Measurements from ENCODE around the gene SNRPD1. TPM values are rescaled to one million over a fixed set of nuclear protein-coding genes. Genes with fewer than 3 reads are reported as not detected.
A peak's percentile ranks its signal among the peaks of the same experiment; 100 is the strongest.

The SNRPD1 gene
- total and polyA plus RNA-seq, 2 experiments from 2014 or later: 35.7 to 700 TPM

GRCh38 chr18:21634588-21635199 is 22.6 kb downstream of the SNRPD1 start:
- H3K4me1 ChIP-seq (ENCODE audit: insufficient read depth): no peaks in the 10 kb centered on the region
- H2AFZ ChIP-seq: no peak overlapping the region
- Mint-ChIP-seq H3K4me3 (no peak overlapping the region), H3K4me1 (0 out of 3 replicates have a peak, but pooled peaks cover 3% of the 10 kb centered on the region), H3K9me3 (no peaks in the 10 kb centered on the region; the same call in 1 of the 3 replicates), H3K27ac (no peak overlapping the region), H3K27me3 (ENCODE audit: insufficient read depth, low read depth, poor library complexity) (peaks cover 6% of the 10 kb centered on the region), H3K36me3 (ENCODE audit: low read depth) (peaks cover 56% of the 10 kb centered on the region)
- no peaks in the 10 kb centered on the region for H3K27me3 ChIP-seq (ENCODE audit: insufficient read depth)
- H3K27ac ChIP-seq (ENCODE audit: low read depth): no peak overlapping the region
- H3K4me2 ChIP-seq: no peak overlapping the region
- no peaks in the 10 kb centered on the region for H3K79me2 ChIP-seq (replicated peaks; ENCODE audit: insufficient read depth)
- 0 out of 2 replicates have a peak, but pooled peaks cover 15% of the 10 kb centered on the region for H3F3A ChIP-seq (replicated peaks; ENCODE audit: low read depth)
- no peak for ATAC-seq
- H3K36me3 ChIP-seq (ENCODE audit: insufficient read depth): peaks cover 22% of the 10 kb centered on the region
- no peak for TF ChIP-seq EZH2 (IDR thresholded peaks at IDR 0.05; ENCODE audit: low read depth, unreplicated experiment)
- no peaks in the 10 kb centered on the region for H3K9me2 ChIP-seq (ENCODE audit: insufficient read depth)
- H3K4me3 ChIP-seq: no peak overlapping the region
- H4K20me1 ChIP-seq (replicated peaks; ENCODE audit: insufficient read depth): peaks cover 3% of the 10 kb centered on the region
- DNase-seq (ENCODE audit: low spot score): no peak

- H3K36me3 ChIP-seq (ENCODE audit: insufficient read depth): peaks cover 5% of the 10 kb centered on the region; the same call in 1 of the 2 replicates
- Mint-ChIP-seq H3K27ac (no peak overlapping the region), H3K4me3 (no peak overlapping the region), H3K9me3 (no peaks in the 10 kb centered on the region; the same call in 1 of the 3 replicates), H3K36me3 (ENCODE audit: low read depth) (peaks cover 36% of the 10 kb centered on the region), H3K27me3 (ENCODE audit: insufficient read depth, low read depth, poor library complexity) (peaks cover 4% of the 10 kb centered on the region), H3K4me1 (0 out of 3 replicates have a peak, but pooled peaks cover 3% of the 10 kb centered on the region)
- no peaks in the 10 kb centered on the region; the same call in none of the 2 replicates for H4K20me1 ChIP-seq (replicated peaks; ENCODE audit: insufficient read depth)
- 0 out of 2 replicates have a peak, but pooled peaks cover 12% of the 10 kb centered on the region for H3F3A ChIP-seq (replicated peaks; ENCODE audit: low read depth)
- no peaks in the 10 kb centered on the region for H3K9me2 ChIP-seq (ENCODE audit: insufficient read depth)
- DNase-seq (ENCODE audit: low spot score) (no peak), ATAC-seq (no peak)
- no peak overlapping the region for H3K4me3 ChIP-seq
- no peak for TF ChIP-seq STAT1 (IDR thresholded peaks at IDR 0.05; ENCODE audit: unreplicated experiment)
- no peaks in the 10 kb centered on the region for H3K79me2 ChIP-seq (replicated peaks; ENCODE audit: insufficient read depth)
- H3K4me2 ChIP-seq: no peak overlapping the region
- peak overlapping the region; percentile 18; the same call in 1 of the 2 replicates for H3K27ac ChIP-seq (ENCODE audit: low read depth)
- H3K4me1 ChIP-seq (ENCODE audit: insufficient read depth): no peaks in the 10 kb centered on the region
- H2AFZ ChIP-seq: no peak overlapping the region
- H3K27me3 ChIP-seq (ENCODE audit: insufficient read depth): no peaks in the 10 kb centered on the region
These were observed 24.7 kb downstream of the SNRPD1 start for GRCh38 chr18:21636769-21637168.

GRCh38 chr18:21638822-21639221 is 26.7 kb downstream of the SNRPD1 start:
- Histone ChIP-seq H3K36me3 (ENCODE audit: insufficient read depth) (no peaks in the 10 kb centered on the region), H3K4me2 (no peak overlapping the region), H2AFZ (no peak overlapping the region), H3F3A (replicated peaks; ENCODE audit: low read depth) (0 out of 2 replicates have a peak, but pooled peaks cover 10% of the 10 kb centered on the region), H3K4me3 (no peak overlapping the region), H4K20me1 (replicated peaks; ENCODE audit: insufficient read depth) (no peaks in the 10 kb centered on the region; the same call in 1 of the 2 replicates), H3K79me2 (replicated peaks; ENCODE audit: insufficient read depth) (no peaks in the 10 kb centered on the region), H3K4me1 (ENCODE audit: insufficient read depth) (no peaks in the 10 kb centered on the region), H3K27ac (ENCODE audit: low read depth) (no peak overlapping the region), H3K9me2 (ENCODE audit: insufficient read depth) (no peaks in the 10 kb centered on the region), H3K27me3 (ENCODE audit: insufficient read depth) (no peaks in the 10 kb centered on the region)
- DNase-seq (ENCODE audit: low spot score) (no peak), ATAC-seq (no peak)
- Mint-ChIP-seq H3K4me1 (0 out of 3 replicates have a peak, but pooled peaks cover 3% of the 10 kb centered on the region), H3K27me3 (ENCODE audit: insufficient read depth, low read depth, poor library complexity) (peaks cover 2% of the 10 kb centered on the region), H3K36me3 (ENCODE audit: low read depth) (peaks cover 22% of the 10 kb centered on the region), H3K27ac (no peak overlapping the region), H3K4me3 (no peak overlapping the region), H3K9me3 (no peaks in the 10 kb centered on the region)
- TF ChIP-seq ZNF331 (CRISPR knock-in tag; IDR thresholded peaks at IDR 0.05; ENCODE audit: low read depth) (no peak), ZNF462 (CRISPR knock-in tag; IDR thresholded peaks at IDR 0.05) (no peak), NANOG (IDR thresholded peaks at IDR 0.05; ENCODE audit: borderline replicate concordance) (no peak), JUNB (IDR thresholded peaks at IDR 0.05; ENCODE audit: unreplicated experiment) (no peak), CREB1 (CRISPR knock-in tag; IDR thresholded peaks at IDR 0.05; ENCODE audit: low read depth) (no peak), ZNF114 (CRISPR knock-in tag; IDR thresholded peaks at IDR 0.05) (no peak), STAT1 (IDR thresholded peaks at IDR 0.05; ENCODE audit: unreplicated experiment) (no peak)

All from GM23338 (cell line).